OCI-LY1 (cell line): ENCODE results near the gene WNK2.

Experiments used
- H2AFZ ChIP-seq: fragments of 200-600 bp; sonication (generic), shearing (Covaris generic); 2 replicates; pipeline ENCODE4 v1.6.0; 2014; ENCODE audit warnings: antibody characterized with exemption, mild to moderate bottlenecking, low read length
- H3F3A ChIP-seq: fragments of 200-600 bp; sonication (generic), shearing (Covaris generic); 2 replicates; pipeline ENCODE4 v1.6.0; 2014; ENCODE audit warnings: mild to moderate bottlenecking, antibody characterized with exemption, low read length, moderate library complexity; ENCODE audit not compliant: insufficient read depth
- H3K27ac ChIP-seq: fragments of 200-600 bp; sonication (generic); 2 replicates; pipeline ENCODE4 v1.5.1; 2014; ENCODE audit warnings: low read length, mixed run types, mild to moderate bottlenecking, low read depth; ENCODE audit not compliant: poor library complexity, severe bottlenecking
- H3K27me3 ChIP-seq: fragments of 200-600 bp; sonication (generic); 2 replicates; pipeline ENCODE4 v1.6.0; 2014; ENCODE audit warnings: antibody characterized with exemption, mild to moderate bottlenecking, low read length, moderate library complexity; ENCODE audit not compliant: insufficient read depth
- H3K36me3 ChIP-seq: fragments of 200-600 bp; sonication (generic); 2 replicates; pipeline ENCODE4 v1.6.1; 2014; ENCODE audit warnings: mild to moderate bottlenecking, antibody characterized with exemption, low read length, moderate library complexity, mixed read lengths; ENCODE audit not compliant: insufficient read depth
- H3K4me1 ChIP-seq: fragments of 200-600 bp; sonication (generic); 2 replicates; pipeline ENCODE4 v1.5.1; 2014; ENCODE audit warnings: mild to moderate bottlenecking, low read length, moderate library complexity; ENCODE audit not compliant: insufficient read depth, severe bottlenecking
- H3K4me2 ChIP-seq: fragments of 200-600 bp; sonication (generic), shearing (Covaris generic); 2 replicates; pipeline ENCODE4 v1.6.1; 2014; ENCODE audit warnings: low read length
- H3K4me3 ChIP-seq: fragments of 200-600 bp; sonication (generic); 2 replicates; pipeline ENCODE4 v1.5.1; 2014; ENCODE audit warnings: low read length, low read depth, mild to moderate bottlenecking, mixed read lengths; ENCODE audit not compliant: poor library complexity, severe bottlenecking
- H3K79me2 ChIP-seq: fragments of 200-600 bp; shearing (Covaris generic); 2 replicates; pipeline ENCODE4 v1.6.1; 2016; ENCODE audit warnings: mixed run types, low read length, mixed read lengths; ENCODE audit not compliant: insufficient read depth
- H3K9ac ChIP-seq: fragments of 200-600 bp; sonication (generic), shearing (Covaris generic); 2 replicates; pipeline ENCODE4 v1.6.1; 2014; ENCODE audit warnings: mild to moderate bottlenecking, low read length, mixed read lengths
- H3K9me2 ChIP-seq: fragments of 200-600 bp; sonication (generic), shearing (Covaris generic); 2 replicates; pipeline ENCODE4 v1.6.1; 2014; ENCODE audit warnings: low read depth, mild to moderate bottlenecking, low read length, mixed read lengths
- H3K9me3 ChIP-seq: fragments of 200-600 bp; shearing (Covaris generic); 2 replicates; pipeline ENCODE4 v1.6.1; 2014; ENCODE audit warnings: low read length, mixed read lengths
- H4K20me1 ChIP-seq: fragments of 200-600 bp; sonication (generic), shearing (Covaris generic); 2 replicates; pipeline ENCODE4 v1.6.0; 2016; ENCODE audit warnings: mild to moderate bottlenecking, low read length; ENCODE audit not compliant: insufficient read depth
- EZH2 ChIP-seq: fragments of 200-600 bp; sonication (generic), shearing (Covaris generic); IDR thresholded peaks from 2 replicates; pipeline ENCODE4 v1.8.0; 2017; ENCODE audit warnings: borderline replicate concordance, mixed run types, mild to moderate bottlenecking, antibody characterized with exemption, low read length, moderate library complexity, mixed read lengths
- TF ChIP-seq, protein P1 (sequence below): fragments of 200-600 bp; sonication (generic), shearing (Covaris generic); IDR thresholded peaks from 2 replicates; pipeline ENCODE4 v1.5.1; 2017; ENCODE audit warnings: mild to moderate bottlenecking, antibody characterized with exemption, low read length, moderate library complexity, mixed read lengths

Gene WNK2

DNA sequence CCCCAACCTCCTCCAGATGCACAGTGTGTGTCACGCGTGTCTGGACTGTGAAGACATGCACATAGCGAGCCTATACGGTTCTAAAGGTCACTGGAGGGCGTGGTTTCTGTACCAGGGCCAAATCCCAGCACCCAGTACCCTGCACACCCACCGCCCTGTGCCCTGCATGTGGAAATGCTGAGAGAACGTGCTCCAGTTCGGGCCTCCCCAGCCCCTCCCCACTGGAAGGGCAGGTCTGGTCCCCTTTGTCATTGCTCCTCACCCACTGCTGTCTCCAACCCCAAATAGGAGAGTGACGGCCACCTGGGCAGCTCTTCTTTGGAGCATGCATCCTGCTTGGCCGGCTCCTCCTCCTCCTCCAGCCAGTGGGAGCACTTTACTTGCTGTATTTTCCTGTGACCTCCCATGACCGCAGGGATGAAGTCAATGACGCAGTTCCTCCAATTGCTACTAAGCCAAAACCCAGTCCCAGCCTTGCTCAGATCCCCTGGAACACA is 116.7 kb downstream of the WNK2 start:
- H3K36me3 ChIP-seq = peaks cover 23% of the 10 kb centered on the region; the same call in 1 of the 2 replicates

DNA sequence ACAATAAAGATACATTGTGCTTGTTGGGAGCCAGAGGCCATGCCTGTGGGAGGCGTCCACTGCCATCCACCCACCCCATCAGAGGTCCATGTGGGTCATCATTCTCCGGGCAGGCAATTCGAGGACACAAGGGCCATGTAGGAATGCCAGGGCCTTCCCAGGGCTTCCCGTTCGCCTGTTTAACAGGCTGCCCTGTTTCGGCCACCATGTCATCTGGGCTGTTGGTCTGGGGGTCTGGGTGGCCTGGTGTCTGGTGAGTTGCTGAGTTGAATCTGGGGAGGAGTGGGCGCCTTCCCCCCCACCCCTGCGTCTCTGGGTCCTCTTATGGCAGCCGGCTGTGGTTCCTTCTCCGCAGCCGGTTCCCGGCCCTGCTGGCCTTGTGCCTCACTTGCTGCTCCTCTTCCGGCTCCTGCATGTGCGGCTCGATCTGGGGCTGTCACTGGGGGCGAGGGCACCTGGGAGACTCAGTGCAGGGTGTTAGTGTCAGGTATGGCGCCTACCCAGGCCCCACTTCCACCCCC is 117.4 kb downstream of the WNK2 start:
- H3K79me2 ChIP-seq = no peaks in the 10 kb centered on the region
- peak overlapping the region; percentile 1; the same call in 1 of the 2 replicates for H3K4me2 ChIP-seq
- H3K27me3 ChIP-seq = no peaks in the 10 kb centered on the region
- peaks cover 23% of the 10 kb centered on the region; the same call in 1 of the 2 replicates for H3K36me3 ChIP-seq
- TF ChIP-seq, protein P1, sequence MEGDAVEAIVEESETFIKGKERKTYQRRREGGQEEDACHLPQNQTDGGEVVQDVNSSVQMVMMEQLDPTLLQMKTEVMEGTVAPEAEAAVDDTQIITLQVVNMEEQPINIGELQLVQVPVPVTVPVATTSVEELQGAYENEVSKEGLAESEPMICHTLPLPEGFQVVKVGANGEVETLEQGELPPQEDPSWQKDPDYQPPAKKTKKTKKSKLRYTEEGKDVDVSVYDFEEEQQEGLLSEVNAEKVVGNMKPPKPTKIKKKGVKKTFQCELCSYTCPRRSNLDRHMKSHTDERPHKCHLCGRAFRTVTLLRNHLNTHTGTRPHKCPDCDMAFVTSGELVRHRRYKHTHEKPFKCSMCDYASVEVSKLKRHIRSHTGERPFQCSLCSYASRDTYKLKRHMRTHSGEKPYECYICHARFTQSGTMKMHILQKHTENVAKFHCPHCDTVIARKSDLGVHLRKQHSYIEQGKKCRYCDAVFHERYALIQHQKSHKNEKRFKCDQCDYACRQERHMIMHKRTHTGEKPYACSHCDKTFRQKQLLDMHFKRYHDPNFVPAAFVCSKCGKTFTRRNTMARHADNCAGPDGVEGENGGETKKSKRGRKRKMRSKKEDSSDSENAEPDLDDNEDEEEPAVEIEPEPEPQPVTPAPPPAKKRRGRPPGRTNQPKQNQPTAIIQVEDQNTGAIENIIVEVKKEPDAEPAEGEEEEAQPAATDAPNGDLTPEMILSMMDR = peak; percentile 19; the same call in 1 of the 2 replicates
- no peak for TF ChIP-seq EZH2
- H2AFZ ChIP-seq = no peak overlapping the region
- peak overlapping the region; percentile 91 for H3K27ac ChIP-seq
- H3K9me2 ChIP-seq = no peaks in the 10 kb centered on the region
- H3F3A ChIP-seq = no peaks in the 10 kb centered on the region
- H3K9me3 ChIP-seq = no peaks in the 10 kb centered on the region
- H4K20me1 ChIP-seq = no peaks in the 10 kb centered on the region
- H3K4me3 ChIP-seq = no peak overlapping the region
- H3K4me1 ChIP-seq = peaks cover 89% of the 10 kb centered on the region
- peak overlapping the region; percentile 50; the same call in 1 of the 2 replicates for H3K9ac ChIP-seq

More for the DNA sequence above, 116.7 kb downstream of the WNK2 start:
- no peaks in the 10 kb centered on the region for H3K79me2 ChIP-seq
- H3K4me1 ChIP-seq = peaks cover 85% of the 10 kb centered on the region
- H3K4me2 ChIP-seq = no peak overlapping the region
- no peaks in the 10 kb centered on the region for H3K9me3 ChIP-seq
- H3F3A ChIP-seq = no peaks in the 10 kb centered on the region
- no peaks in the 10 kb centered on the region for H3K27me3 ChIP-seq
- H3K9me2 ChIP-seq = no peaks in the 10 kb centered on the region
- H3K9ac ChIP-seq = peak overlapping the region; percentile 13; the same call in 1 of the 2 replicates
- peak overlapping the region; percentile 91 for H3K27ac ChIP-seq
- no peak overlapping the region for H3K4me3 ChIP-seq
- no peak overlapping the region for H2AFZ ChIP-seq
- TF ChIP-seq EZH2 = no peak
- TF ChIP-seq, protein P1 = no peak
- H4K20me1 ChIP-seq = no peaks in the 10 kb centered on the region

DNA sequence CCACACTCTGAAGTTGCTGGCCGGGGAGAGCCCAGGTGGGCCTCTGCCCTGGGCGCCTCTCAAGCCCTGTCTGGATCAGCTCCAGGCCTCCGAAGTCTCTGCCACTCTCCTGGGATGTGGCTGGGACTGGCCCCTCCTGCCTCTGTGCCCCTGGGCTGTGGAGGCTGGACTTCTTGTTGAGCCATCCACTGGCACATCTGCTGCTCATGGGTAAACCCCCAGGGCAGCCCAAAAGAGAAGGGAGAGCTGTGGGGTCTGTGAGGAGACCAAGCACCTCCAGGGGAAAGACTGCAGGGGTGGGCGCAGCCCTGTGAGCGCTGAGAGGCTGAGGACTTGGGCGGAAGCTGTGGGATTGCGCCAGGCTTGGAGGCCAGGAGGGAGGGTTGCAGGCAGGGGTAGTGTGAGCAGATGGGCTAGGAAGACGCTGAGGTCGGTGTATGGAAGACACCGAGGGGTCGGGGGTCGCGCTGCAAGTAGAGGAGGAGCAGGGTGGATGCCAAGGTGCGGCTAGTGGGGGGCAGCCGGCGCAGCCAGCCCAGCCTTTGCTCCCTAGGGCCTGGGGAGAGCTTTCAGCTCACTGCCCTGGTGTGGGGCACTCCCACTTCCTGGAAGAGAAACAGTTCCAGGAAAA is 118.1 kb downstream of the WNK2 start:
- H3K9ac ChIP-seq = peak overlapping the region; percentile 50
- no peaks in the 10 kb centered on the region for H3K9me3 ChIP-seq
- H3K36me3 ChIP-seq = peaks cover 23% of the 10 kb centered on the region; the same call in 1 of the 2 replicates
- H4K20me1 ChIP-seq = no peaks in the 10 kb centered on the region
- H3K27me3 ChIP-seq = no peaks in the 10 kb centered on the region
- H3K9me2 ChIP-seq = no peaks in the 10 kb centered on the region
- peaks cover 84% of the 10 kb centered on the region for H3K4me1 ChIP-seq
- peak overlapping the region; percentile 91 for H3K27ac ChIP-seq
- H3F3A ChIP-seq = no peaks in the 10 kb centered on the region
- H2AFZ ChIP-seq = no peak overlapping the region
- peak overlapping the region; percentile 1; the same call in 1 of the 2 replicates for H3K4me2 ChIP-seq
- no peak overlapping the region for H3K4me3 ChIP-seq
- no peaks in the 10 kb centered on the region for H3K79me2 ChIP-seq
- no peak for TF ChIP-seq EZH2
- TF ChIP-seq, protein P1 = no peak
